Hepatocyte (in vitro differentiated cells): ENCODE data around the gene POLR3C.

Experiments
- EZH2phosphoT487 ChIP-seq: fragments of 200-600 bp; sonication (generic); IDR thresholded peaks from one replicate; pipeline ENCODE4 v1.6.1; 2018; ENCODE audit warnings: antibody characterized with exemption, mild to moderate bottlenecking, low read depth, moderate library complexity; ENCODE audit not compliant: unreplicated experiment, severe bottlenecking
- TF ChIP-seq, protein P1 (sequence below): fragments of 200-600 bp; sonication (generic); IDR thresholded peaks from 2 replicates; pipeline ENCODE4 v1.5.1; 2016; ENCODE audit warnings: antibody characterized with exemption, mild to moderate bottlenecking; ENCODE audit not compliant: poor library complexity

DNA sequence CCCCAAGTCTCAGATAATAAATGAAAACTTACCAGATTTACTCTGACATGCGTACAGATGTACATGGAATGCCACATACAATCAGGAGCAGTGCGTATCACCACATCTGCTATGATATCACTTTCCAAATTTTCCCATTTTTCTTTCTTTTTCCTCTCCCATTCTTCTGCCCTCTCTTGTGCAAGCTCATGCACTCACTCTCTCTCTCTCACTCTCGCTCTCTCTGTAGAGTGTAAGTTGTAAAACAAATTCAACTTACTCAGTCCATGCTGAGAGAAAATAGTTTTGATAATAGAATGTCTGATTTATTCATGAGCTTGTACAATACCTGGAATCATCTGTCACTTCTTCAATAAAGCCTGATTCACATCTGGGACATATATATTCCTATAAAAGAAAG, 35.4 kb upstream of the POLR3C start:
- no peak for TF ChIP-seq EZH2phosphoT487
- TF ChIP-seq, protein P1, sequence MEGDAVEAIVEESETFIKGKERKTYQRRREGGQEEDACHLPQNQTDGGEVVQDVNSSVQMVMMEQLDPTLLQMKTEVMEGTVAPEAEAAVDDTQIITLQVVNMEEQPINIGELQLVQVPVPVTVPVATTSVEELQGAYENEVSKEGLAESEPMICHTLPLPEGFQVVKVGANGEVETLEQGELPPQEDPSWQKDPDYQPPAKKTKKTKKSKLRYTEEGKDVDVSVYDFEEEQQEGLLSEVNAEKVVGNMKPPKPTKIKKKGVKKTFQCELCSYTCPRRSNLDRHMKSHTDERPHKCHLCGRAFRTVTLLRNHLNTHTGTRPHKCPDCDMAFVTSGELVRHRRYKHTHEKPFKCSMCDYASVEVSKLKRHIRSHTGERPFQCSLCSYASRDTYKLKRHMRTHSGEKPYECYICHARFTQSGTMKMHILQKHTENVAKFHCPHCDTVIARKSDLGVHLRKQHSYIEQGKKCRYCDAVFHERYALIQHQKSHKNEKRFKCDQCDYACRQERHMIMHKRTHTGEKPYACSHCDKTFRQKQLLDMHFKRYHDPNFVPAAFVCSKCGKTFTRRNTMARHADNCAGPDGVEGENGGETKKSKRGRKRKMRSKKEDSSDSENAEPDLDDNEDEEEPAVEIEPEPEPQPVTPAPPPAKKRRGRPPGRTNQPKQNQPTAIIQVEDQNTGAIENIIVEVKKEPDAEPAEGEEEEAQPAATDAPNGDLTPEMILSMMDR = no peak
